GM21737 (cell line): ENCODE measurements around the gene DHRS3.

Experiments
- ATAC-seq: cut with Tn5 transposase; IDR thresholded peaks from one replicate; pipeline ENCODE4 v1.9.1; 2021; ENCODE audit warnings: mild to moderate bottlenecking, moderate library complexity; ENCODE audit not compliant: unreplicated experiment

Gene DHRS3

DNA sequence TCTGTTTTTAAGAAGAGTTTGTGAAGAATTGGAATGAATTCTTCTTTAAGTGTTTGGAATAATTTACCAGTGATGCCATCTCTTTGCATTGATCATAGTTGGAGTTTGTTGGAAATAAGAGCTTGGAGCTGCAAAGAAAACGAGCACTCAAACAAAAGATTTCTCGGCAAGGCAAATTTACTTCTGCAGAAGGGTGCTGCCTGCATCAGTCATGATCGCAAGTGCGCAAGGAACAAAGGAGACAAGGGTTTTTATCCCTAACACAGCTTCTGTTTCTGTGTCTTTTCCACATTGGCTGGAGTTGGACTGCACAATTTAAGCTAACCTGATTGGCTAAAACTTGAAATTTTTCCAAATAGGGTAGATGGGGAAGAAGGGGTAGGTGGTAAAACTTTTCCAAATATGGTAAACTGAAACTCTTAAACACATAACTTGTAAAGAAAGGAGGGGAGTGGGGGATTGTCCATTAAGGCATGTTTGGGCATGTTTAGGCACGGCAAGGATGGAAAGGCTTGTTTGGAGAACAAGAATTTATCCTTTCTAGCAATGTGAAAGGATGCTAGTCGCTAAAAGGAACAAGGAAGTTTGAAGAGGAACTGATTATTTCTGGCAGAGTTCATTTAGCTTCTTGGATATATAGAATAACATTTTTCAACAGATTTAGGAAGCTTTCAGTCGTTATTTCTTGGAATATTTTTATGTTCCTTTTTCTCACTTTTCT, 22.4 kb upstream of the DHRS3 start:
- ATAC-seq: no peak

DNA sequence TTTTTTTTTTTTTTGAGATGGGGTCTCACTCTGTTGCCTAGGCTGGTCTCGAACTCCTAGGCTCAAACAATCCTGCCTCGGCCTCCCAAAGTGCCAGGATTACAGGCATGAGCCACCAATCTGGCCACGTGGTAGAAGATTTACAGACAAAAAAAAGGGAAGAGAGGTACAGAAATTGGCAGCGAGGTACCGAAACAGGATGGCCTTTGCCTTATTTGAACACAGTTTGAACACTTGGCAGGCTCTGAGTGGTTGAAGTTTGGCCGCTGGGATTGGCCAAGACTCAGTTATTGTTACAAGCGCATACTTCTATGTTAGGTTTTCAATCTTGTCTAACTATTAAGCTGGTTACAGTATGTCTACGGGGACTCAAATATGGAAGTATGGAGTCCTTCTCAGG, 19.7 kb upstream of the DHRS3 start:
- ATAC-seq: no peak

DNA sequence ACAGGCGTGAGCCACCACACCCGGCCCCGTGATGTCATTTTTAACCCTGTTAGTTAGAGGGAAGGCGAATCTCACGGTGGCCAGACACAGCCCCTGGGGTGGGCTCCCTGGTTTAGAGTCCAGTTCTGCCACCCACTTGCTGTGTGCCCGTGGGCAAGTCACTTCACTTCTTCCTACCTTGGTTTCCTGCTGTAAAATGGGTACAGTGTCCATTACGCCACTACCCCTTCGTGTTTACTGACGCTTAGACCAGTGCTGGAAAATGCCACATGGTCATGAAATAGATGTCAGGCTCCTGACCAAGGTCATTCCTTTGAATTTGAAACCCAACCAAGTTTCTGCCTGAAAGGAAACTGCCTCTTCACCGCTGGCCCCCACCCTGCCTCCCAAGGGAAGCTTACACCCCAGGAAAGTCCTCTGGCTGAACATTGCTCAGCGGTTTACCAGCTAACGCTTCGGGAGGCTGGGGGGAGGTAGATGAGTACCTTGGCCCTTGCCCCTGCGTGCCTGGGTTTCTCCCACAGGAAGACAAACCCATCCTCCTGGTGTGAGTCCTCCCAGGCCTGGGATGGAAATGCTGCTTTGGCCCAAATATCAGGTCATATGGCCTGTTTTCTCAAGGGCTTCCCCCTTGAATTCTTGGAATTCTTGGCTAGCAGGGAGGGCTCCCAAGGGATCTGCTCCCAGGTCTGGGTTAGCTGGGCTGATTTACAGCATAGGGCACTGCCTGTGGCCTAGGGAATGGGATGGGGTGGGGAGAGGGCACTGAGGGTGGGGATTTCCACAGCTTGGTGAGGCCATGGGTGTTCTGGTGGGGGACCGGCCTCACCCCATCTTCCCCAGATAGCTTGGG, 18.3 kb upstream of the DHRS3 start:
- ATAC-seq: no peak

DNA sequence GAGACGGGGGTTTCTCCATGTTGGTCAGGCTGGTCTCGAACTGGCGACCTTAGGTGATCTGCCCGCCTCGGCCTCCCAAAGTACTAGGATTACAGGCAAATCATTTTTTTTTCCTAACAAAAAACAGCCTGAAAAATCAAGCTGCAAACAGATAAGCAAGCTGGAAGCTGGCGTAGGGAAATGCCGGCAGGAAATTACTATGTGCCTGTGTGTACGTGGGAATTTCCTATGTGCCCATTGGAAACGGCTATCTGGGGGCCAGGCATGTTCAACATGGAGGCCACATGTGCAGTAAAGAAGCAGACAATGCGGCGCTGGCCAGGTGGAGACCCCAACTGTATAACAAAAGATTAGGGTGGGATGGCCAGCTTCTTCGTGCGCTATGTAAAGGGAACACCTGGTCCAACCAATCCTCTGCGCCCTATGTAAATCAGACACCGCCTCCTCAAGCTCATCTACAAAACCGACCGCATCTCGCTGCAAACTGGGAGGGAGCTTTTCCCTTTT, 16.7 kb upstream of the DHRS3 start:
- ATAC-seq: no peak

DNA sequence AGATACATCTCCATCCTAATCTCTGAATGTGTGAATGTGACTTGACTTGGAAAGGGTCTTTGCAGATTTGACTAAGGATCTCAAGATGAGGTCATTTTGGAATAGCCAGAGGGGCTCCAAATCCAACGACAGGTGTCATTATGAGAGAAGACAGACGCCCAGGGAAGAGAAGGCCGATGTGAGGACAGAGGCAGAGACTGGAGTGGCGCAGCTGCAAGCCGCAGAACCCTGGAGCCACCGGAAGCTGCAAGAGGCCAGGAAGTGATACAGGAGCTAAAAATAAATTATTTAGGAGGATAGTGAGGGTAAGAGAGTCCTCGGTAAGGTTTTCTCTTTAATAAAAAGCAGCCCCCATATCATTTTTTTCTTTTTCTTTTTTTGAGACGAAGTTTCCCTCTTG, 16.1 kb upstream of the DHRS3 start:
- no peak for ATAC-seq

DNA sequence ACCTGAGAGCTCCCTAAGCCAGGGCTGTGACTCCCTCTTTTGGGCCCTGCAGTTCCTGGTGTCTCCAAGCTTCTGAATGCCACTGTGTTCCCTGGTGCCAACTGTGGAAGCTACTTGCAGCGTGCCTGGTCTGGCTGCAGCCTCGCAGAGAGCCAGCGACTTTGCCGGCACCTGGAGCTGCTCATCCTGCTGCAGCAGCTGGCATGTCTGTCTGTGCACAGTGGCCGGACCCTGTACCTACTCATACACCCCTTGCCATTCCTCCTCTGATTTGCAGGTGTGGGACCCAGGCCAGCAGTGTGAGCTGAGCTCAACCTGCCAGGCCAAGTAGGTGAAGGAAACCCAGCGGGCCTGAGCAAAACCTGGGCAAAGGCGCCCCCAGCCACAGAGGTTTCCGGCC, 13.6 kb upstream of the DHRS3 start:
- ATAC-seq: no peak

DNA sequence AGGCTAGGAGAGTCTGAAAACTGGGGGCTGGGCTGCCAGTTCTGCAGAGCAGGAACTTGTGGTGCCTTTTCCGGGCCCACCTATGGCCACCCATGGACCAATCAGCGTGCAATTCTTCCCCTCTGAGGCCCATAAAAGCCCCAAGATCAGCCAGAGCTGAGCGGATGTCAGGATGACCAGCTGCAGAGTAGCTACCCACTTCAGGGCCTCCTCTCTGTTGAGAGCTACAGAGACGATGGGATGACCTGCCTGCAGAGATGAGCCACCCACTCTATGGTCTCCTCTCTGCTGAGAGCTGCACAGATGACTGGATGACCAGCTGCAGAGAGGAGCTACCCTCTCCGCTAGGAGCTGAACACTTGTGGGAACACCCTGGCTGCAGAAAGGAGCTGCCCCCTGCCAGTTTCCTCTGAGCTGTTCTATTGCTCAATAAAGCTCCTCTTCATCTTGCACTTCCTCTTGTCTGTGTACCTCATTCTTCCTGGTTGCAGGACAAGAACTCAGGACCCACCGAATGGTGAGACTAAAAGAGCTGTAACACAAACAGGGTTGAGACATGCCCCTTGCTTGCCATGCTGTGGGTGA, 13.0 kb upstream of the DHRS3 start:
- no peak for ATAC-seq

DNA sequence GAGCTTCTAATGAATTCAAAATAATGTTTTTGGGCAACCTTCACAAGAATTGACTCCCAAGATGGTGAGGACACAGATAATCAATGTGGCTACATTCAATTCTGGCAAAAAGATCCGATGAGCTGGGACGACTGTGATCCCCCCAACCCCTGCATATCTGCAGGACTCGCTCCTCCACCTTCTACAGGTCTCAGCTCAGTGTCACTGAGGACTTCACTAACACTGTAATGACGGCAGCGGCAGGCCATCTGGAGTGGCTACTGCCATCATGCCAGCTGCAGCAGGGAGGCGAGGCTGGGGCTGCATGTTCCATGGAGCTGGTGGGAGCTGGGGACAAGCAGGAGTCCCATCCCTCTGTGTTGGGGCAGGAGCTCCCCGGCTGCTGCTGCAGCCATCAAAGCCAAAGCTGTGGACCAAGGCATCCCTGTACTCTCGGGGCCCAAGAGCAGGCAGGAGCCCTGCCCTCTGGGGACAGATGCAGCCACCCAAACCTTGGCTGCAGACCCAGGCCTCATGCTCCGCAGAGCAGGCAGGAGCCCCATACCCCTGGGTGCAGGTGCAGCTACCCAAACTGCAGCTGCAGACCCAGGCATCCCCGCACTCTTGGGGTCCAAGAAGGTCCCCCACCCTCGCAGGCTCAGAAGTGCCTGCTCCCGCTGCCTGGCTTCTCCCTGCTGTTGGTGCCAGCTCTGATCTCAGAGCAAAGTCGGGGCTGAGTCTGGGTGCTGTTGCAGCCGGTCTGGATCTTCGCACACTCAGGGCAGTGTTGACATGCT, 12.2 kb upstream of the DHRS3 start:
- ATAC-seq: no peak

DNA sequence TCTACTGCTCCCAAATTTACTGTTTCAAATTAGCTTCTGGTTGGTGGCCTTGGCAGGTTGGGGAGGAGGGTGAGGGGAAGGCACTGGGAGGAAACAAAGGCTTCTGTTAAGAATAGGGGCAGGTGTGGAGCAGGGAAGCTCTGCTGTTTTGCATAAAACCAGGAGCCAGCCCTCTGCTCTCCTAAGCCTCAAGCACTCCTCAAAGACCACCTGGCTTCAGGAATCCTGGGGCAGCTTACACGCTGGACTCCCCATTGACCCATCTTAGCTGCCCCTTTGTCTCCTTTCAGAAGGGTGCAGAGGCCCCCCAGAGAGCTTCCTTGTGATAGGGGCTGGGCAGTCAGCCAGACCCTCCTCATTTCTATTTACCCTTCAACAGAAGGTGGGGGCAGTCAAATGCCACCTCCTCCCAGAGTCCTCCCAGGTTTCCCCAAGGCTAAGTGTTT, 11.5 kb upstream of the DHRS3 start:
- ATAC-seq: no peak

DNA sequence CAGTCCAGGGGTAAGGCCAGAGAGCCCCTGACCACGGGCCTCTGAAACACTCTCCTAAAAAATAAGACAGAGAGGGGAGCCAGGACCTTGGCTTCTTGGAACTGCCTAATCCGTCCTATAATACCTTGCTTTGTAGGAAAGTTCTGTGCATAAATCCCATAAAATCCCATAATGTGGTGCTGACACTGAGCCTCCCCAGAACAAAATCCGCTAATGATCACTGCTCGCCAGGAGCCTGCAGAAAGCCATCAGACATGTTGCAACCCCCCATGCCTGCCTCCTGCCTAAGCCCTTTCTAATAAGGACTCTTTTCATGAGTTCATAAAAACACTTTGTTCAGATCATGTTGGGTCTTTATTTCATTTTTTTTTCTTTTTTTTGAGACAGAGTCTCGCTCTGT, 9.3 kb upstream of the DHRS3 start:
- no peak for ATAC-seq

DNA sequence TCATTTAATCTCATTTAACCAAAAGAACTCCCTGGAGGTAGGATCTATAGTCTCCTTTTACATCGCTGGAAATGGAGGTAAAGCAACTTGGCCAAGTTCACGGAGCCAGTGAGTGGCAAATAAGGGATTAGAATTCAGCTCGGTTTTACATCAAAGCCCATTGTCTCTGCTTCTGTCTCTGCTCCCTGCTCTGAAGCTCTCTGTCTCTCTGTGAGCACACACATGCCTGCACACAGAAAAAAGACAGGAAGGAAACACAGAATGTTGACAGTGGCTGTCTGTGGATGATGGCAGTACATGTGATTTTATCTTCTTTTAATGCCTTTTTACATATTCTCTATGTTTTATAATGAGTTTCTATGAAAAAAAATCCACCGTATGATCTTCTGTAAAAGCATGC, 8.9 kb upstream of the DHRS3 start:
- no peak for ATAC-seq

DNA sequence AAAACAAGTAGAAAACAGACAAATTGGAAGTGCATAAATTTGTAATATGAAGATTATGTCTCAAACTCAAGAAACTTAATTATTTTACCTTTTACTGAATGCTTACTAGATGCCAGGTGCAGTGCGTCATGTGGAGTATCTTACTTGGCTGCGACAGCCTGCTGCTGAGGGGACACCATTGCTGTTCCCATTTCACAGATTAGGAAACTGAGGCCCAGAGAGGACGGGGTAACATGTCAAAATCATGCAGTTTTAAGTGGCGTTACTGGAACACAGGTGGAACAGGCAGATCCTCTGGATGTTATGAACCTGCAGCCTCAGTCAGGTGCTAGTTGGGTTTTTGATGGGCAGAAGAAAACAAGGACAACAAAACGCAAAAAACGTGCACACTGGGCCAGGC, 7.3 kb upstream of the DHRS3 start:
- no peak for ATAC-seq

DNA sequence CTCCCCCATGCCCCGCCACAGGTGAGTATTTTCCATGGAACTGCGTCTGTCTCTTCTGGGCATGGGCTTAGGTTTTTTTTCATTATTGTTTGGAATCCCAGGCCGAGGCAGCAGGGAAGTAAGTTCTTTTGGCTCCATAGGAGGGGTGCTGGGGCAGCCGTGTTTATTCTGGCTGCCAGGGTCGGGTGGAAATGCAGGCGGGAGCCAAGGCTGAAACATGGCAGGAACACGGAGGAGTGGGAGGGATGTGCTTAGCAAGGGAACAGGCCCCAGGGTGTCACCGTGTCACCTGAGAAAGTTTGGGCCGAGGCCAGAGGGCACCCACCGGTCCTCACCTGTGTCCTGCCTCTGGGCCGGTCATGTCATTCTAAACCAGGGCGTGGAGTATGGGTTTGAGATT, 4.5 kb upstream of the DHRS3 start:
- ATAC-seq: no peak

DNA sequence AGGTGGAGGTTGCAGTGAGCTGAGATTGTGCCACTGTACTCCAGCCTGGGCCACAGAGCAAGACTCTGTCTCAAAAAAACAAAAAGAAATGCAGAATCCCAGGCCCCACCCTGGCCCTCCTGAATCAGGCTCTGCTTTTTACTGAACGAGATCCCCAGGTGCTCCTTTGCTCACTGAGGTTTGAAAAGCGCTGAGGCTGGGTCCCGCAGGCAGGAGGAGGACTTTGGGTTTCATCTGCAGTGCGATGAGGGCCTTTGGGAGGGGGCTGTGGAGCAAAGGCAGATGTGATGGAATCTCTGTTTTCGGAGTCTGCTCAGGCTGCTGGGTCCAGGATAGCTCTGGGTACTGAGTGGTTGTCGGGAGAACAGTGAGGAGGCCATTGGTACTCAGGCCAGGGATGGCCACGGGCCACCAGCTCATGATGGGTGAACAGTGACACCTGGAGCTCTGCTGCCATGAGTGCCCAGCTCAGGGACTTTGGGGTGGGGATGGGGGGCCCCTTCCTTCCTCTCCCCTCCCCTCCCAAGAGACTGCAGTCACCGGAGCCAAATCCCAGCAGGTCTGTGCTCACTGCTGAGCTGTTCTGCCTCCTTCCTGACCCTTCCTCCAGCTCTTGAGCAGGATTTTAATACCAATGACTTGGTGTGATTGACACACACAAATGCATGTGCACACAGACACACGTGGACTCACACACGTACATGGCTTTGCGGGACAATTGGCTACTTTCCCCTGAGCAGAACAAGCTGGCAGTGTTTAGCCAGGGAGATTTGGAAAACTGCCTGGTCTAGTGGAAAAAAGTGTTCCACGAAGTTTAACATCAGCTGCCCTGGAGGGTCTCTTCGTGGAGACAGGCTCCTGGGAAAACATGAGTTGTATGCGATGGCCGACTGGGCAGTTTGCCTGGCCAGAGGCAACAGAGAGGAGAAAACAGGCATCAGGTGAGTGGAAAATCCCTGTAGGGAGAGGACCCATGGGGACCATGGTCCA, 3.6 kb upstream of the DHRS3 start:
- ATAC-seq: no peak

DNA sequence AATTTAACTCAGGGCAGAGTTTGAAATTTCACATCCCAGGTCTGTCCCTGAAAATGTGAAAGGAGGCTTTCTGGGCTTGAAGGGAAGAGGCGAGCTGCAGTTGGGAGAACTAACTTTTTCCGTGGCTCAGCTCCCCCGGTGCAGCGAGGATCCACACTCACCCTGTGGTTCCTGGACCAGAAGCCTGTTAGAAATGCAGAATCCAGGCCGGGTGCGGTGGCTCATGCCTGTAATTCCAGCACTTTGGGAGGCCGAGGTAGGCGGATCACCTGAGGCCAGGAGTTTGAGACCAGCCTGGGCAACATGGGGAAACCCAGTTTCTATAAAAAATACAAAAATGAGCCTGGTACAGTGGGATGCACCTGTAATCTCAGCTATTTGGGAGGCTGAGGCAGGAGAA, 2.9 kb upstream of the DHRS3 start:
- no peak for ATAC-seq

DNA sequence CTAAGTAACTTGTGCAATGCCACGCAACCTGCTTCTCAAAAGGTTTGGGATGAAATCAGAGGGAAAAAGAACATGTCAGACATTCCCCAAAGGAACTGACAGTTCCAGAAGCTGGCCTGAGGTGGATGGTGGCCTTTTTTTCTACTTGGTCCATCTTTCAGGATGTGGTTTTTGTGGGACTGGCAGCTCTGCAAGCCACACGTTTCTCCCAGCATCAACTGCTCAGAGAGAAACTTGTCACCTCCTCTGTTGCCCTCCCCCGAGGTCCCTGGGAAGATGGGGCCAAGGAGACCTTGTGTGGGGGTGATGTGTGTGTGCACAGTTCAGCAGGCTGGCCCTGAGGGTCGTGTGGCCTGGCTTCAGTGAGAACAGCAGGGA, 2.5 kb upstream of the DHRS3 start:
- no peak for ATAC-seq

DNA sequence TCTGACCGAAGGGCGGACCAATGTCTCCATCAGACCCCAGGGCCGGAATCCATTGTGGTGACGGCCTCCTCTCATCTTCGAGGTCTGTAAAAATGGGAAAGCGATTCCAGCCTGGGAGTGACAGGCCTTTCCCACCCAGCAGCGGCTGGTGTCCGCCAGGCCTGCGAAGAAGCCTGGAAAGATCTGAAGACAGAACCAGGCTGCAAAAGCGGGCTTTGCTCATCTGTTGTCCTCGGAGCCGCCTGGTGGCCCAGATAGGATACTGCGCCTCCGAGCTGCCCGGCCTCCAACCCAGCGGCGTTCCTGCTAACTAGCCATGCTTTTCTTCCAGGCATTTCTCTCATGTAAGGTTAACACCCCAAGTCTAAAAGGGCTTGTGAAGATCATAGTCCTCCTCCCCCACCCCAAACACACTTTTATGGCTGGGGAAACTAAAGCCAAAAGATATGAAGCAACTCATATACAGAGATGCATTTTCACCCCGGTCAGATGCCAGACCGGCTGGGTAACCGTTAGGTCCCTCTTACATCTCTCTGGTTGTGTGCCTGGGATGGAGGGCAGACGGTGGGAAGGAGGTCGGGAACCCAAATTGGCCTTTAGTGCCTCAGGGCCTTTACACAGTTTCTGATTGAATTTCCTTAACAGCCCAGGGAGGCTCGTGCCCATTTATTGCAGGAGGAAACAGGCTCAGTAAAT, 1.9 kb upstream of the DHRS3 start:
- ATAC-seq: peak; percentile 56

DNA sequence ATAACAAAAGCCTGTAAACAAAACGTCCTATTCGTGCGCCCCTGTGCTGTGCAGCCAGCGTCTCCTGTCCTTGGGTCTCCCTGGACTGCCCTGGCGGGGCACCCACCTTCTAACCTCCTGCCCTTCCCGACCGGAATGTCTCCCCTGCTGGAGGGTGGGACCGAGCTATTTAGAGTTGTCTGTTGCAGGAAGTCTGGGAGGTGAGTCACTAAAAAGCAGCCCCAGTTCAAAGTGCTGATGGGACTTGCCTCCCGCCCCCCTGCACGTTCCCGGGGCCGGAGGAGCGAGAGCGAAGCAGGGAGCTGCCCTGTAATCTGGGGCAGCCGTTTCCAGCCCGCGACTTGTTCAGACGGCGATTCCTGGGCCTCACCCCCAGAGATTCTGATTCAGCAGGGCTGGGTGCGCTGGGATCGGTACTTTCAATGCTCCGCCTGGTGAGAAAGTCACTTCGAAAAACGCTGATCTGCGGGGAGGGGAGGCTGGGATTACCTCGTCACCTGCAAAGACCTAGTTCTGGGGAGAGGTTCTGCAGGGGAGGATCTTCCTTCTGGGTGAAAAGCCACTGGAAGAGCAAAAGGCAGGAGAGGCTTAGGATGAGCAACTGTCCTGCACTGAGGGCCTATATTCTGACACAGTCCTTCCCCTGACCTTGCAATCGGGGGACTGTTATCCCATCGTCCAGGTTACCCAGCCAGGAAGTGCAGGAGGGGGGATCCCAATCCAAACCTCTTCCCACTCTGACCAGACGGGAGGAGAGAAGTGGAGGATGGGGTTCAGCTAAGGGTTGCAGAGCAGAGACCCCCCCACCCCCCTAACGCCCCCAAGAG, 1.2 kb upstream of the DHRS3 start:
- ATAC-seq: no peak

DNA sequence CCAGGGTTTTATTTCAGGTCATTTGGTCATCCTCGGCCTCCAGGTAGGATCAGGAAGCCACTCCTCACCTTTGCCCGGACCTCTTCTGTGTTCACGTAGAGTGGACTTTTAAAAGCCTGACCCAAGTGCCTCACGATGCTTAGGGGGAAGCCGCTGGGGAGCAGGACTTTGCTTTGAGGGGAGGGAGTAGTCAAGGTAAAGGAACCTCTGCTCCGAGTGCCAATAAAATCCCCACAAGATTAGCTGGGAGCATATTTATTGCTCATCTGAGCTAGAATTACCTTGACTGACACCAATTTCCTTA, 603 bp upstream of the DHRS3 start:
- no peak for ATAC-seq
